ENCODE results near the gene C22orf42. TPM values are rescaled to one million over a fixed set of nuclear protein-coding genes. Genes with fewer than 3 reads are reported as not detected.
"Not testable (repeated sequence)": the region's sequence is repeated elsewhere in the genome, so short reads cannot be mapped to it uniquely, and the experiment has no call there.

The C22orf42 gene
- total RNA-seq, 1 donor from 2014 or later, result 2.1 TPM

DNA sequence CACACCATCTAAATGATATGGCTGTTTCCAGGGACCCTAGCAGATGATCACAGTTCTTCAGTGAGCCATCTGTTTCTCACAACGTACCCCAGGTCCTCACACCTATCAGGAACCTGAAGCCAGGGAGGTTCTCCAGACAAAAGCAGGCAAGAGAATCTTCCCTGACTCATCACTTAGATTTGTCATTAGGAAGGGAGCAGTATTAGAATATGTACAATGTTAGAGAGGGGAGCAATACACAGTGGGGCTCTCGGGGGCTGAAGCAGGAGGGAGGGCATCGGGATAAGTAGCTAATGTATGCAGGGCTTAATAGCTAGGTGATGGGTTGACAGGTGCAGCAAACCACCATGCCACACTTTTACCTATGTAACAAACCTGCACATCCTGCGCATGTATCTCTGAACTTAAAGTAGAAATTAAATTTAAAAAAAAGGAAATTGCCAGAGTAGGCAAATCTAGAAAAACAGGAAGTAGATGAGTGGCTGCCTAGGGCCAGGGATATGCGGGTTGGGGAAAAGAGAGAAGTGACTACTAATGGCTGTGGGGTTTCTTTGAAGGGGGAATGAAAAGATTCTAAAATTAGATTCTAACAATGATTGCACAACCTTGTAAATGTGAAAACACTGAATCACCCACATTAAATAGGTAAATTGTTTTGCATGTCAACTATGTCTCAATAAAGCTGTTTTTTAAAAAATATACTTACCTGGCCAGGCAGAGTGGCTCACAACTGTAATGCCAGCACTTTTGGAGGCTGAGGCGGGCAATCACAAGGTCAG, 14.4 kb downstream of the C22orf42 start:
- TF ChIP-seq, protein P1, sequence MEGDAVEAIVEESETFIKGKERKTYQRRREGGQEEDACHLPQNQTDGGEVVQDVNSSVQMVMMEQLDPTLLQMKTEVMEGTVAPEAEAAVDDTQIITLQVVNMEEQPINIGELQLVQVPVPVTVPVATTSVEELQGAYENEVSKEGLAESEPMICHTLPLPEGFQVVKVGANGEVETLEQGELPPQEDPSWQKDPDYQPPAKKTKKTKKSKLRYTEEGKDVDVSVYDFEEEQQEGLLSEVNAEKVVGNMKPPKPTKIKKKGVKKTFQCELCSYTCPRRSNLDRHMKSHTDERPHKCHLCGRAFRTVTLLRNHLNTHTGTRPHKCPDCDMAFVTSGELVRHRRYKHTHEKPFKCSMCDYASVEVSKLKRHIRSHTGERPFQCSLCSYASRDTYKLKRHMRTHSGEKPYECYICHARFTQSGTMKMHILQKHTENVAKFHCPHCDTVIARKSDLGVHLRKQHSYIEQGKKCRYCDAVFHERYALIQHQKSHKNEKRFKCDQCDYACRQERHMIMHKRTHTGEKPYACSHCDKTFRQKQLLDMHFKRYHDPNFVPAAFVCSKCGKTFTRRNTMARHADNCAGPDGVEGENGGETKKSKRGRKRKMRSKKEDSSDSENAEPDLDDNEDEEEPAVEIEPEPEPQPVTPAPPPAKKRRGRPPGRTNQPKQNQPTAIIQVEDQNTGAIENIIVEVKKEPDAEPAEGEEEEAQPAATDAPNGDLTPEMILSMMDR (conservative IDR thresholded peaks at IDR 0.05), result no peak
- H3K27me3 Mint-ChIP-seq, result peaks cover 33% of the 10 kb centered on the region
- DNase-seq (ENCODE audit: extremely low spot score, unreplicated experiment), result no peak
- no peak overlapping the region for H3K27ac Mint-ChIP-seq
- H3K4me1 Mint-ChIP-seq (ENCODE audit: unreplicated experiment), result no peaks in the 10 kb centered on the region
- H3K36me3 Mint-ChIP-seq, result no peaks in the 10 kb centered on the region
- no peak overlapping the region for H3K4me3 Mint-ChIP-seq
- peaks cover 8% of the 10 kb centered on the region for H3K9me3 Mint-ChIP-seq

DNA sequence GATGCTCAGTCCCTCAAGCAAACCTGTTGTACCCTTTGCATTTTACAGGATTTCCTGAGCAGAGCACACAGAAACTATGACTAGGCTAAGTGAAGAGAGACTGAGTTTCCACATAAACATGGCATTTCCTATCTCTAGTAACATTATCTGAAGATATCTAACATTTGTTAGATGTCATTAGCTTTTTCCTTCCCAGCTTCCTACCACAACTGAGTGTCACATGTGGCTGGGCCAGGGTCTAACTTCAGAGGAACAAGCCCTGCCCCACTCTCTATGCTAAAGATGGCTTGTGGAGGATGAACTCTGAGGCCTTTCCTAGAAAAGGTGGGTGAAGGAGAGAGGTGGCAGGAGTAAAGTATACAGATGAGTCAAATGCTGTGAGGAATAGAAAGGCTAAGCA, 16.5 kb downstream of the C22orf42 start:
- peaks cover 47% of the 10 kb centered on the region for H3K27me3 Mint-ChIP-seq
- TF ChIP-seq, protein P1 (conservative IDR thresholded peaks at IDR 0.05), result no peak
- H3K9me3 Mint-ChIP-seq, result peaks cover 7% of the 10 kb centered on the region
- H3K36me3 Mint-ChIP-seq, result no peaks in the 10 kb centered on the region
- no peak for DNase-seq (ENCODE audit: extremely low spot score, unreplicated experiment)
- H3K4me1 Mint-ChIP-seq (ENCODE audit: unreplicated experiment), result no peaks in the 10 kb centered on the region
- no peak overlapping the region for H3K4me3 Mint-ChIP-seq
- no peak overlapping the region for H3K27ac Mint-ChIP-seq

DNA sequence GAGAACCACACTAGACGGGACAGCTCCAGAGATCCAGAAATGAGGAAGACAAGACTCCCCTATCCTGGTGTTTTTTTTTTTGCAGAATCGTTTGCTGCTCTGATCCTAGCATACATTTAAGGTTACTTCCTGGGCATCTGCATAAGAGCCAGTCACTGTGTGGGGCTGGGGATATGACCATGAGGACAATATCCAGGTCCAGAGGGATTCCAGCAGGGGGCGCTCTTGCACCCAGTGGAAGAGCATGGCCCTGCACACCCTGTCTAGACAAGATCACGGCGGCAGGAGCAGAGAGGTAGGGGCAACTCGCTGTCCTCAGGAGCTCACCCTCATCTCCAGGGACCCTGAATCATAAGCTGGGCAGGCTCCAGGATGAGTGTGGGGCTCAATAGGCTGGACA, 18.4 kb downstream of the C22orf42 start:
- not testable (repeated sequence) for H3K9me3 Mint-ChIP-seq; H3K4me1 Mint-ChIP-seq (ENCODE audit: unreplicated experiment); H3K4me3 Mint-ChIP-seq; H3K27ac Mint-ChIP-seq; H3K36me3 Mint-ChIP-seq; DNase-seq (ENCODE audit: extremely low spot score, unreplicated experiment)
- peaks cover 53% of the 10 kb centered on the region for H3K27me3 Mint-ChIP-seq
- TF ChIP-seq, protein P1 (conservative IDR thresholded peaks at IDR 0.05), result peak; percentile 66

DNA sequence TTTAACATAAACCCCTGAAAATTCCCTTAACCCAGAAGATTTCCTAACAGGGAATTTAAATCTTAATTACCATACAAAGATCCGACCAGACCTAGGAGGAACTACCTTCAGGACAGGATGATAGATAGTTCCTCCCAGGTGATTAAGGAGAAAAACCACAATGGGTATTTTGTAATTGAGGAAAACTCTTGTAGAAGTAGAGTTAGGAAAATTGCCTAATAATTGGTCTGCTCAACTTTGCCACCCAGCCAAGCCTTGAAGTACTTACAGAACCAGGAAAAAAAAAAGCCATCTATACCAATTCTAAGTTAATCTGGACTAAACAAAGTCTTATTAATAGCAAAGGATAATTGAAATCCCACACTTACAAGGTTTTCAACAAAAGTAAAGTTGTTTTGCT, 20.5 kb downstream of the C22orf42 start:
- not testable (repeated sequence) for H3K36me3 Mint-ChIP-seq; H3K4me1 Mint-ChIP-seq (ENCODE audit: unreplicated experiment); H3K9me3 Mint-ChIP-seq; H3K27ac Mint-ChIP-seq; DNase-seq (ENCODE audit: extremely low spot score, unreplicated experiment); H3K4me3 Mint-ChIP-seq
- peaks cover 48% of the 10 kb centered on the region for H3K27me3 Mint-ChIP-seq

DNA sequence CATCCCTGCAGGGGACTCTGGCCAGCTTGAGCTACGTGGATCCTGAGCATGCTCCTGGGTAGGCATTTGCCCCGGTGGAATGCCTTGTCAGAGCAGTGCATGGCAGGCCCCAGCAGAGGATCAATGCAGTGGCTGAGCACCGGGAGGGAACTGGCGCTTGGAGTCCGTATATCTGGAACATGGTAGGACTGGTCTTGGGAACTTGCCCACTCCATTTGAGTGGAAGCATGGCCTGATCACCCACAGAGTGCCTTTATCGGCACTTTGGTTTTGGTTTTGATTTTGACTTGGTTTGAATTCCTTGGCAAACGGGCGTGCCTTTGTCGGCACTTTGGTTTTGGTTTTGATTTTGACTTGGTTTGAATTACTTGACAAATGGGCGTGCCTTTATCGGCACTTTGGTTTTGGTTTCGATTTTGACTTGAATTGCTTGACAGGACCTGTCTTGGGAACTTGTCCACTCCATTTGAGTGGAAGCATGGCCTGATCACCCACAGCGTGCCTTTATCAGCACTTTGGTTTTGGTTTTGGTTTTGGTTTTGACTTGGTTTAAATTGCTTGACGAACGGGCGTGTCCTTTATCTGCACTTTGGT, 21.3 kb downstream of the C22orf42 start:
- H3K4me1 Mint-ChIP-seq (ENCODE audit: unreplicated experiment); H3K4me3 Mint-ChIP-seq; H3K9me3 Mint-ChIP-seq; H3K27ac Mint-ChIP-seq; H3K36me3 Mint-ChIP-seq; DNase-seq (ENCODE audit: extremely low spot score, unreplicated experiment): not testable (repeated sequence)
- peaks cover 41% of the 10 kb centered on the region for H3K27me3 Mint-ChIP-seq

DNA sequence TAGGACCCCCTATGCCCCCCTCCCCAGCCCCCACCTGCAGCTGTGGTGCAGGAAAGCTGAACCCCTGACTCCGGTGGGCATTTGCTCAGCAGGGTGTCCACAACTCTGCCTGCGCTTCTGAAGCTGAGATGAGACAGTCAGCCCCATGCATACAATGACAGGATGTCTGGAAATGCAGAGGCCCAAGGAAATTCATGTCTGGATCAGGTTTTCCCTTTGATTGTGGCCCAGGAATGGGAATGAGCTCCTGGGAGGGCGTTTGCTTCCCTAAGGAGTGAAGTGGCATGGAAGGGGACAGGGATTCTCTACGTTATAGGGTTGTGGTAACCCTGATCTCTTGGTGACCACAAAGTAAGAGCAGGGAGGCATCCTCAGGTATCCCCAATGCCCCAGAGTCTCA, 22.2 kb downstream of the C22orf42 start:
- not testable (repeated sequence) for H3K9me3 Mint-ChIP-seq; H3K4me3 Mint-ChIP-seq; H3K36me3 Mint-ChIP-seq; H3K4me1 Mint-ChIP-seq (ENCODE audit: unreplicated experiment); H3K27ac Mint-ChIP-seq; DNase-seq (ENCODE audit: extremely low spot score, unreplicated experiment)
- peaks cover 31% of the 10 kb centered on the region for H3K27me3 Mint-ChIP-seq

DNA sequence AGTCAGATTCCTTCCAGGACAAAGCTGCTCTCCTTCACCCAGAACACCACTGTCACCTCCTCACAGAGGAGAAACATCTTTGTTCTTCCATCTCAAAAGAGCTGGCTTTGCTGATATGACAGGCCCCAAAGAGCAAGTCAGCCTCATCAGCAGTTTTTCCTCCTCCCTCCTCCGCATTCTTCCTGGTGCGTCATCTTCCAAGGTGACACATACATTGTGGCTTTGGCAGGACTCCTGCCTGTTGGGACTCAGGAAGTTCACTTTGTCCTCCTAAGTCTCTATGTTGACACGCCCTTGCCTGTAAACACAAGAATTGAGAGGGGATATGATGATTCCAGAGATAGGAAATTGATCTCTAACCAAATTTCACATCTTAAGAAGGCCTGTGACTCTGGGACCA, 23.1 kb downstream of the C22orf42 start:
- not testable (repeated sequence) for H3K9me3 Mint-ChIP-seq; H3K4me1 Mint-ChIP-seq (ENCODE audit: unreplicated experiment); H3K27ac Mint-ChIP-seq; H3K4me3 Mint-ChIP-seq; DNase-seq (ENCODE audit: extremely low spot score, unreplicated experiment); H3K36me3 Mint-ChIP-seq
- H3K27me3 Mint-ChIP-seq, result peaks cover 28% of the 10 kb centered on the region

DNA sequence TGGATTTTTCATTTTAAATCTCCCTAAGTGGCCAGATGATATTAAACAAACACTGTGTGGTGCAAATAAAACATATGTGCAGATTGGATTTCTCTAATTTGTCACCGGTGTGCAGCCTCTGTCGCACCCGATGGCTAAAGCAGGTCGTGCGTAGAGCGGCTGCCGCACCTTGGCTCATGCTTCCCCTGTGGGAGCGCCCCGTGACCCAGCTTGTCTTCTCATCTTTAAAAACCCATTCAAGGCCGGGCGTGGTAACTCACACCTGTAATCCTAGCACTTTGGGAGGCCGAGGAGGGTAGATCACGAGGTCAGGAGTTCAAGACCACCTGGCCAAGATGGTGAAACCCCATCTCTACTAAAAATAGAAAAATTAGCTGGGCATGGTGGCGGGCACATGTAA, 24.3 kb downstream of the C22orf42 start:
- H3K36me3 Mint-ChIP-seq, H3K4me3 Mint-ChIP-seq: not testable (repeated sequence)

More for the DNA sequence above, 24.3 kb downstream of the C22orf42 start:
- not testable (repeated sequence) for H3K9me3 Mint-ChIP-seq; H3K27ac Mint-ChIP-seq; H3K4me1 Mint-ChIP-seq (ENCODE audit: unreplicated experiment); DNase-seq (ENCODE audit: extremely low spot score, unreplicated experiment)
- H3K27me3 Mint-ChIP-seq, result peaks cover 24% of the 10 kb centered on the region
